GM19397 (cell line): ENCODE data around the gene ESRP2.

Experiments used
- ATAC-seq: cut with Tn5 transposase; IDR thresholded peaks from one replicate; pipeline ENCODE4 v1.9.1; 2021; ENCODE audit warnings: mild to moderate bottlenecking, moderate library complexity; ENCODE audit not compliant: unreplicated experiment

ESRP2 gene

DNA sequence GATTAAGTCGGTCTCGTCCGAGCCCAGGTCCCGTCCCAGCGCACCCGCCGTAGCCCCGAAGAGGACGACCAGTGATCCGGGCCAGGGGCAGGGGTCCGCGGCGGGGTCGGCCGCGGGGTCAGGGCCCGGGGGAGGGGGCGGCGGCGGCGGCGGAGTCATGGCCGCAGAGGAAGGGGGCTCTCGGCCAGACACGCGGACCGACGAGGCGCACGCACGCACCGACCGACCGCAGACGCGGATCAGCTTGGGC lies at the start of gene ESRP2:
ESRP2 (minus strand) TSS at position 241 of the 250 bp plus-strand sequence; CDS start at position 159, 82 bp downstream.
- no peak for ATAC-seq

GRCh38 chr16:68285683-68286082 lies 49.8 kb upstream of the ESRP2 start:
- ATAC-seq, result no peak

GRCh38 chr16:68284847-68285246 lies 48.9 kb upstream of the ESRP2 start:
- no peak for ATAC-seq

DNA sequence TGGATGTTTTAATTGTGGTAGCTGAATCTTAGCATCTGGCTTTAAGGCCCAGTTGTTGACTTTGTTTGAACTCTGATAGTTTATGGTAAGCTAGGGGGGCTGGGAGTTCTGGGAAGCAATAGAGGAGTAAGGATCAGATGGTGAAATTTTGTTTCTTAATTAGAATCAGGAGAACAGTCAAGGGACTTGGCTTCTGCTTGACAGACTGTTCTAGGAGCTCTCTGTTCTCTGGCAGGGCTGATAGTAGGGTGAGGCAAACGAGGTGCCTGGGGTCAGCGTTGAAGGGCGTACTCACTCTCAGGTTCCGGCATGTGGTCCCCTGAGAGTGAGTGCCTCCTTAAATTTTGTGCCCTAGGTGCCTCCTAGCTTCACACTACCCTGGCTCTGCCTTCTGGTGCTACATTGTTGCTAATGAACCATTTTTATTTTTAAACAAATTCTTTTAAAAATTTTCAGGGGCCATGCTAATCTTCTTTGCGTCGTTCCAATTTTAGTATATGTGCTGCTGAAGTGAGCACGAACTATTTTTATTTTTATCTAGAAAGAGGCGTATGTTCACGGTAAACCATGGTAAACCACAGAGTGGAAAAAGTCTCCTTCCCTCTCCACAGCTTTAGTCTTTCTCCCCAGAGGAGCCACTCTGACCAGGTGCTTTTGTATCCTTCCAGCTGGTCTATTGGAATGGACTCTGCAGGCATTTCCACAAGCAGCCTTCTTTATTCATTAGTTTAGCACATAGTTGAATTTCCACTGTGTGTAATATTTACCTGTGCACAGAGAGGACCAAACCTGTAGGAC lies 48.1 kb upstream of the ESRP2 start:
- no peak for ATAC-seq

DNA sequence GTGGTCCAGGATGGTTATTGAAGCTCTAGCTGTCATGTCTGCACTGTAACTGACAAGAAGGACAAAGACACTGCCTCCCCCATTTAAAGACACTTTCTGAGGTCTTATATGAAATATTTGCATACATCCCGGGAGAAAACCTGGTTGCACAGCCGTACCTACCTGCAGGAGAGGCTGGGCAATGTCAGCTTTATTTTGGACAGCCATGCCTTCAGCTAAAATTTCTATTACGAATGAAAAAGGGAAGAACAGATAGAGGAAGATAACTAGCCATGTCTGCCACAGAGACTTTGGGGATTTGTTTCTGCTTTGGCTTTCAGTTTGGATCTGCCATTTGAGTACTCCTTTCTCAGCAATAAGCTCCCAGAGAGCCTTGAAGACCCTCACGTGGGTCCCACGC lies 47.4 kb upstream of the ESRP2 start:
- ATAC-seq, result no peak

- ATAC-seq, result no peak
Measured at GRCh38 chr16:68282064-68282452, 46.1 kb upstream of the ESRP2 start.

DNA sequence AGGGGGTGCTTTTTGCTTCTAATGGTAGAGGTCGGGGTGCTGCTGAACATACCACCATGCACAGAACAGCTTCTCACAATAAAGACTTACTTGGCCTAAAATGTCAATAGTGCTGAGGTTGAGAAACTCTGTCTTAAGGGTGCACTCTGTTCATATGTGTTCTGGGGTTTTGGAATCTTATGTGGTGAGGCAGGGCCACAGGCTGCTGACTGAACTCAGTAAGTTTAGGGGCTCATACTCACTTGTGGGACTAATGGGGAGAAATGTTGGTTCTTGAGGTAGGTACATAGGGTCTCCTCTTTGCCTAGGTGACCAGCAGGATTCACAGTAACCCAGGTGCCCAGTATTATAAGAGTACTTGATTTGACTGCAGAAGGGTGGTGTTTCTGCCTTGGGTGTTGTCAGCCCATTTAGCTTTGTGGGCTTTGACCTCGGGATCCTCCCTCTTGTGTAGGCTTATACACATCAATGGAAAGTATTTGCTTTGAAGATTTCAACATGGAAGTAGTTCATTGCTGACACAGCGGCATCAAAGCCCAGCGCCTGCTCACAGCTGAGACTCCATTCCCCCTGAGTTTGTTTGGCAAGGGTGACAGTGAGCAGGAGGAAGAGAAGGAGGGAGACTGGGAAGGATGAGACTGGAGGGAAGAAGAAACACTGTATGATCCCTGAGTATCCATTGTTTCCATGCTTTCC lies 45.6 kb upstream of the ESRP2 start:
- ATAC-seq, result no peak

GRCh38 chr16:68279726-68280558 lies 44.0 kb upstream of the ESRP2 start:
- ATAC-seq, result no peak

DNA sequence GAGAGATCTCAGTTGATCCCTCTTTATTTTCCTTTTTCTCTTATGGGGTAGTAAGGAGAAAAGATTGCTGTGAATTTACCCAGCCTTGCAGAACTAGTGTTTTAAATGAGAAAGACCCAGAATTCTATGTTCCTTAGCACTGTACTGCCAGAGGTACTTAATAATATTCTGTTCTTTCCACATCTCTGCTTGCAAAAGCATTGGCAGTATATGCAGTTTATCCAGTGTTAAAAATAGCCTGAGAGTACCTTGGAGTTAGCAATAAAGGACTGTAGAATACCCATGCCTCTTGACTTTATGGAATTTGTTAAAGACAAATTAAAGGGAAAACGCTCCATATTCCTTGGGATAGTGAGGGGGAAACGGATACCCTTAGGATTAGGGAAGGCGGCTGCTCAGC lies 40.3 kb upstream of the ESRP2 start:
- no peak for ATAC-seq

- ATAC-seq, result peak; percentile 59
Measured at GRCh38 chr16:68275611-68276191, 39.8 kb upstream of the ESRP2 start.

DNA sequence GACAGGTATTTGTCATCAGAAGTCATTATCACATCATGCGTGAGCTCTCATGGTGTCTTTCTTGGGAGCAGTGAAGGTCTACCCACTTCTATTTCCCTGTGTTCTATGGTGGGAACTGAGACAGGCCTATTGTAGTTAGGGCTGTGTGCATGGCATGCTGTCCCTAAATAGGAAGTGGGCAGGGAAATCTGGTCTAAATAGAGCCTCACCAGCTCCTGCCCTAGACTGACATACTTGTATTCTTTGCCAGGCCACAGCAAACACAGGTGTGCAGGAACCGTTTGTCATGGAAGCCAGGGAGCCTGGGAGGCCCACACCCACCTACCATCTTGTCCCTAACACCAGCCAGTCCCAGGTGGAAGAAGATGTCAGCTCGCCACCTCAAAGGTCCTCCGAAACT lies 38.5 kb upstream of the ESRP2 start:
- ATAC-seq, result no peak

GRCh38 chr16:68273896-68274295 lies 38.0 kb upstream of the ESRP2 start:
- no peak for ATAC-seq

GRCh38 chr16:68273459-68273858 lies 37.5 kb upstream of the ESRP2 start:
- no peak for ATAC-seq

GRCh38 chr16:68272507-68273209 lies 36.7 kb upstream of the ESRP2 start:
- no peak for ATAC-seq

DNA sequence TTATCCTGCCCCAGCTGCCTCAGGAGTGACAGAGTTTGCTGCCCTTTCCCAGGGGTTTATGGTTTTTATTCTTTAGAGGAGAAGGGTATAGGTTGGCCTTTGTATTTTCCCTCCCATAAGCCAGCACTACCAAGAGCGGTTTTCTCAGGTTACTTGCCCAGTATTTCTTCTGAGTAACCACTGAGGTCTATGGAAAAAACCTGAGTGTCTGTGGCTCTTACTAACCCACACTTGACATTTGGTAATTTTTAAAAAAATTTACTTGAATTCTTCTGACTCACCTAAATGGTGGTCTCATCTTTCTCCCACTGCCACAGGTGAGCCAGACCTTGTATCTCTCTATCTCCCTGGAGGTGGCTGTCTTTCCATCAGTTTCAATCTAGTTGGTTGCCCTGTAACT lies 34.4 kb upstream of the ESRP2 start:
- ATAC-seq, result no peak

DNA sequence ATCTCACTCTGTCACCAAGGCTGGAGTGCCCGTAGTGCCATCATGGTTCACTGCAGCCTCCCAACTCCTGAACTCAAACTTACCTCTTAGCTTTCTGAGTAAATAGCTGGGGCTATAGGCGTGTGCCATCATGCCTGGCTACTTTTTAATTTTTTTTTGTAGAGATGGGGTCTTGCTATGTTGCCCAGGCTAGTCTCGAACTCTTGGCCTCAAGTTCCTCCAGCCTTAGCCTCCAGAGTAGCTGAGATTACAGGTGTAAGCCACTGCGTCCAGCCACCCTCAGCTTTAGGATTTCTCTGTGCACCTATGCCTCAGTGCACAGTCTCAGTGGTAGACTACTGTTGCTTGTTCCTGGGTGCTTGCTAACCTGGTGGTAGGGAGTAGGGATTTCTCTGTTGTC lies 33.9 kb upstream of the ESRP2 start:
- ATAC-seq, result no peak

DNA sequence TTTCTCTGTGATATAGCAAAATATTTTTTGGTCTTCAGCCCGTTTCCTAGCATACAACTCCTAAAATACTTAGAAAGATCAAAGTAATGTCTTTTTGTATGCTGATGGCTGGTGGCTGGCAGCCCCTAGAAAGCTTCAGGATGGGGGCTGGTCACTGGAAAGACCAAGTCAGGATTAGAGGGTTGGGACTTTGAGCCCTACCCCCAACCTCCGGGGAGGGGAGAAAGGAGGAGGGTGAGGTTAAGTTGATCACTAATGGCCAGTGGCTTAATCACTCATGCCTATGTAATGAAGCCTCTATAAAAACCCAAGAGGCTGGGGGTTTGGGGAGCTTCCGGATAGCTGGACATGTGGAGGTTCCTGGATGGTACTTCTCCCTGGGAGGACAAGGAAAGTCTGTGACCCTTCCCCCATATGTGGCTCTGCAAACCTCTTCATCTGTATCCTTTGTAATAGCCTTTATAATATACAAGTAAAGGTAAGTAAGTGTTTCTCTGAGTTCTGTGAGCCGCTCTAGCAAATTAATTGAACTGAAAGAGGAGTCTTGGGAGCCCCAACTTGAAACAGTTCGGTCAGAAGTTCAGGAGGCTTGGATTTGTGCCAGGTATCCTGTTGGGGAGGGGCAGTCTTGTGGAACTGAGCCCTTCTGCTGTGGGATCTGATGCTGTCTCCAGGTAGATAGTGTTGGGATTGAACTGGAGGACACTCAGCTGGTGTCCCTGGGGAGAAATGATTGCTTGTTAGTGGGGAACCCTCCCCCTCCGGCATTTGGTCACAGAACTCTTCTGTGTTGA lies 31.9 kb upstream of the ESRP2 start:
- ATAC-seq, result no peak

GRCh38 chr16:68265078-68265920 lies 29.4 kb upstream of the ESRP2 start:
- ATAC-seq, result peak; percentile 8
